DOHH2 (cell line): ENCODE measurements around the gene TNK1.

Experiments
- H3F3A ChIP-seq: fragments of 200-600 bp; sonication (generic), shearing (Covaris generic); 2 replicates; pipeline ENCODE4 v1.6.0; 2016; ENCODE audit warnings: antibody characterized with exemption, mild to moderate bottlenecking; ENCODE audit not compliant: control insufficient read depth, insufficient read depth
- H3K27ac ChIP-seq: fragments of 200-600 bp; sonication (generic); 2 replicates; pipeline ENCODE4 v1.5.1; 2014; ENCODE audit warnings: low read depth, mild to moderate bottlenecking, low read length, moderate library complexity
- H3K27me3 ChIP-seq: fragments of 200-600 bp; sonication (generic); 2 replicates; pipeline ENCODE4 v1.6.1; 2014; ENCODE audit warnings: mild to moderate bottlenecking, low read length, mixed read lengths; ENCODE audit not compliant: control insufficient read depth
- H3K36me3 ChIP-seq: fragments of 200-600 bp; sonication (generic); 2 replicates; pipeline ENCODE4 v1.6.1; 2014; ENCODE audit warnings: mild to moderate bottlenecking, low read length, moderate library complexity, mixed read lengths; ENCODE audit not compliant: control insufficient read depth
- H3K4me1 ChIP-seq: fragments of 200-600 bp; sonication (generic); 2 replicates; pipeline ENCODE4 v1.6.1; 2014; ENCODE audit warnings: mild to moderate bottlenecking, low read length, mixed read lengths; ENCODE audit not compliant: control insufficient read depth
- H3K4me2 ChIP-seq: fragments of 200-600 bp; sonication (generic); 2 replicates; pipeline ENCODE4 v1.6.0; 2014; ENCODE audit warnings: mild to moderate bottlenecking, low read length, moderate library complexity
- H3K4me3 ChIP-seq: fragments of 200-600 bp; sonication (generic); 2 replicates; pipeline ENCODE4 v1.5.1; 2014; ENCODE audit warnings: mild to moderate bottlenecking, low read length, mixed read lengths
- H3K79me2 ChIP-seq: fragments of 200-600 bp; sonication (generic); 2 replicates; pipeline ENCODE4 v1.6.1; 2014; ENCODE audit warnings: mild to moderate bottlenecking, low read length, mixed read lengths; ENCODE audit not compliant: control insufficient read depth
- H3K9me2 ChIP-seq: fragments of 200-600 bp; sonication (generic); replicated peaks from 2 replicates; pipeline ENCODE4 v1.6.1; 2014; ENCODE audit warnings: mild to moderate bottlenecking, low read length, mixed read lengths; ENCODE audit not compliant: control insufficient read depth
- H3K9me3 ChIP-seq: fragments of 200-600 bp; sonication (generic); 2 replicates; pipeline ENCODE4 v1.6.1; 2014; ENCODE audit warnings: antibody characterized with exemption, low read length, mixed read lengths; ENCODE audit not compliant: control insufficient read depth, insufficient read depth
- H4K20me1 ChIP-seq: fragments of 200-600 bp; sonication (generic); 2 replicates; pipeline ENCODE4 v1.6.0; 2014; ENCODE audit warnings: low read depth, mild to moderate bottlenecking, antibody characterized with exemption, low read length, moderate library complexity; ENCODE audit not compliant: control insufficient read depth, insufficient read depth
- CTCF ChIP-seq: fragments of 200-600 bp; sonication (generic); IDR thresholded peaks from one replicate; pipeline ENCODE4 v1.5.1; 2014; ENCODE audit warnings: antibody characterized with exemption, mild to moderate bottlenecking, low read depth, low read length; ENCODE audit not compliant: poor library complexity, severe bottlenecking
- EZH2phosphoT487 ChIP-seq: fragments of 200-600 bp; sonication (generic); IDR thresholded peaks from 2 replicates; pipeline ENCODE4 v1.6.1; 2017; ENCODE audit warnings: borderline replicate concordance, mild to moderate bottlenecking, antibody characterized with exemption, low read length, moderate library complexity, mixed read lengths

Gene TNK1

GRCh38 chr17:7393613-7394451 lies 12.9 kb downstream of the TNK1 start:
- Histone ChIP-seq H4K20me1 (no peaks in the 10 kb centered on the region), H3K9me3 (no peaks in the 10 kb centered on the region), H3K27me3 (no peaks in the 10 kb centered on the region), H3K4me1 (peaks cover 14% of the 10 kb centered on the region), H3K79me2 (peaks cover 6% of the 10 kb centered on the region; the same call in 1 of the 2 replicates), H3K4me3 (peak overlapping the region; percentile 83), H3K9me2 (no peaks in the 10 kb centered on the region), H3F3A (peaks cover 4% of the 10 kb centered on the region; the same call in 1 of the 2 replicates), H3K4me2 (peak overlapping the region; percentile 90), H3K27ac (no peak overlapping the region), H3K36me3 (no peaks in the 10 kb centered on the region)
- TF ChIP-seq EZH2phosphoT487: no peak
- TF ChIP-seq CTCF: no peak

DNA sequence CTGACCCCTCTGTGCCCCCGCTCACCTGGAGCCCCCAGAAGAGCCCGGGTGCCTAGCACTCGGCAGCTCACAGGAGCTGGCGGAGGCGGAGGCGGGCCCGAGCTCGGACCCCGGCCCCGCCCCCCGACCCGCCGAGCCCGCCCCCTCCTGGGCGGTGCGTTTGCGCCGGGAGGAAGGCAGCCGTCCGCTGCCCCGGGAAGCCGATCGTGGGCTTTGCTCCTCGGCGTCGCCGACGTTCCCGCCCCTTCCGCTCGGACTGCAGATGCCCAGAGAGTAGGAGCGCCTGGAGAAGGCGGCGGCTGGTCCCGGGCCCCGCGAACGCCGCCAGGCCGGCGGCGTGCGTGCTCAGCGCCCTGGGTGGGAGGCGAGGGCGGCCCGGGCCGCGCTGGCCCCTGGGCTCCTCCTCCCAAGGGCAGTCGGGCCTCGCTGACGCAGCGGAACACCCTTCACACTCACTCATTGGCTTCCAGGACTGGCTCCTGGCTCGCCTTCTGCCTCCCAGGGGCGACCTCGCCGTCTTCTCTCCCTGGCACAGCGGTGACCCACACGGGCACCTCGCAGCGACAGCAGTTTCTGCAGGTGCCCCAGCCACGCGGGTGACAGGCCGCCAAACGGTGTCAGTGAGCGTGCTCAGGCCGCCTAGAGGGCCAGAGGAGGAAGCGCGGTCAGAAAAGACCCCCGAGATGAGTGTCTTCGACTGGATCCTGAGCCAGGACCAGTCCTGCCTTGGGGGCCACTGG lies 13.7 kb downstream of the TNK1 start, which contains the start of gene PLSCR3:
Gene PLSCR3 (minus strand): TSS at position 74 of the 740 bp plus-strand sequence. CDS start 415 bp downstream, outside the sequence.
- Histone ChIP-seq H4K20me1 (no peaks in the 10 kb centered on the region), H3K9me2 (no peaks in the 10 kb centered on the region), H3K27me3 (no peaks in the 10 kb centered on the region), H3F3A (peaks cover 7% of the 10 kb centered on the region), H3K79me2 (peaks cover 6% of the 10 kb centered on the region; the same call in 1 of the 2 replicates), H3K4me2 (peak within 1 kb of the TSS; percentile 90), H3K4me3 (peak within 1 kb of the TSS; percentile 83), H3K9me3 (no peaks in the 10 kb centered on the region), H3K36me3 (no peaks in the 10 kb centered on the region), H3K4me1 (peaks cover 14% of the 10 kb centered on the region), H3K27ac (no peak within 1 kb of the TSS)
- peak; percentile 52 for TF ChIP-seq CTCF
- TF ChIP-seq EZH2phosphoT487: no peak

DNA sequence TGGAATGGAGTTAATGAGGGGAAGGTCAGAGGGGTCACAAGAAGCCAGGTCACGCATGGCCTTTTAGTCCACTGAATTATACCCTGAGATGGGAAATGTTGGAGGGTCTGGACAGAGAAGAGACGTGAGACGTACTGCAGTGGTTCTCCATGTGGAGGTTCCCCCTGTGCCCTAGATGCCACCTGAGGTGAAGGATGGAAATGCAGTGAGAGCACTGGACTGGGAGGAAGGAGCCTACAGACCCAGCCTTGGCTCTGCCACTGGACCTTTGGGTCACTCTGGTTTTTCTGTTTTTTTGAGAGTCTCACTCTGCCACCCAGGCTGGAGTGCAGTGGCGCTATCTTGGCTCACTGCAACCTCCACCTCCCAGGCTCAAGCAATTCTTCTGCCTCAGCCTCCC lies 15.3 kb downstream of the TNK1 start:
- no peak overlapping the region for H3K27ac ChIP-seq

More for the DNA sequence above, 15.3 kb downstream of the TNK1 start:
- TF ChIP-seq EZH2phosphoT487 (no peak), CTCF (no peak)
- no peaks in the 10 kb centered on the region for H3K9me3 ChIP-seq
- no peaks in the 10 kb centered on the region for H4K20me1 ChIP-seq
- H3K36me3 ChIP-seq: no peaks in the 10 kb centered on the region; the same call in 1 of the 2 replicates
- H3K4me2 ChIP-seq: no peak overlapping the region
- H3F3A ChIP-seq: peaks cover 8% of the 10 kb centered on the region
- peaks cover 6% of the 10 kb centered on the region; the same call in 1 of the 2 replicates for H3K79me2 ChIP-seq
- no peaks in the 10 kb centered on the region for H3K27me3 ChIP-seq
- H3K9me2 ChIP-seq: no peaks in the 10 kb centered on the region
- H3K4me3 ChIP-seq: no peak overlapping the region
- peaks cover 14% of the 10 kb centered on the region for H3K4me1 ChIP-seq
